HG02763 (cell line): ENCODE results near the gene TRH.

Experiments
- ATAC-seq: cut with Tn5 transposase; IDR thresholded peaks from one replicate; pipeline ENCODE4 v1.9.1; 2021; ENCODE audit warnings: mild to moderate bottlenecking, moderate library complexity; ENCODE audit not compliant: unreplicated experiment

The TRH gene, protein sequence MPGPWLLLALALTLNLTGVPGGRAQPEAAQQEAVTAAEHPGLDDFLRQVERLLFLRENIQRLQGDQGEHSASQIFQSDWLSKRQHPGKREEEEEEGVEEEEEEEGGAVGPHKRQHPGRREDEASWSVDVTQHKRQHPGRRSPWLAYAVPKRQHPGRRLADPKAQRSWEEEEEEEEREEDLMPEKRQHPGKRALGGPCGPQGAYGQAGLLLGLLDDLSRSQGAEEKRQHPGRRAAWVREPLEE

DNA sequence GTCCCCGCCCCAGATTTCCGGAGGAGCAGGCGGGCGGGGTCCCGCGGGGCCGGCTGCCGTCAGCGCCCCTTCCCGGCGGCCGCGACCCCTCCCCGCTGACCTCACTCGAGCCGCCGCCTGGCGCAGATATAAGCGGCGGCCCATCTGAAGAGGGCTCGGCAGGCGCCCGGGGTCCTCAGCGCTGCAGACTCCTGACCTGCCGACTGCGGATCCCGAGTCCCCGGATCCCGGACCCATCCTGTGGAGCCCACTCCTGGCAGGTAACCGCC, at the start of gene TRH:
TSS of gene TRH (plus strand) at position 157 of the 269 bp plus-strand sequence. CDS start 1,097 bp downstream, outside the sequence.
- ATAC-seq = no peak

DNA sequence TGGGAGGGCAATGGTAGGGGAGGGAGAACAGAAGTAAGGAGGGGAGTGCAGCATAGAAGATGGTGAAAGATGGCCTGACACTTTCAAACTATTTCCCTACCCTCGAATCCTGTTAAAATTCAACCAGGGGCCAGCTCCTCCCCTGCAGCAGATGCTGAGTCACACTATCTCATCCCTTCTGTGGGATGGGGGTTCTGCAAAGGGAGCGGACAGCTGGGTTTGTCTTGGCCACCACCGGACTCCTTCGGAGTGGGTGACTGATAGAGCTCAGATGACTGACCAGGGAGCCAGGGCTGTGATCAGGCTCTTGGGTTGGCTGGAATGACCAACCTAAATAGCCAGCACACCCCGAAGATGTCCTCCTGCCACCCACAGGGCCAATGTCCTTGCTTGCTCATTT, 47.4 kb upstream of the TRH start:
- no peak for ATAC-seq

DNA sequence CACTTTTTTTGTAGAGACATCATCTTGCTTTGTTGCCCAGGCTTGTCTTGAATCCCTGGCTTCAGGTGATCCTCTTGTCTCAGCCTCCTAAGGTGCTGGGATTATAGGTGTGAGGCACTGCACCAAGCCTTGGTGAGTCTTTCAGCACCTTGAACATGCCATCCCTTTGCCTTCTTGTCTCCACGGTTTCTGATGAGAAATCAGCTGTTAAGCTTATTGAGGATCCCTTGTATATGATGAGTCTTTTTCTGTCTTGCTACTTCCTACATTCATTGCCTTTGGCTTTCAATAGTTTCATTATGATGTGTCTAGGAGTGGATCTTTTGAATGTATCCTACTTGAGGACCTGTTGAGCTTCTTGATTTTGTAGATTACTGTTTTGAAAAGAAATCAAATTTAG, 45.1 kb upstream of the TRH start:
- no peak for ATAC-seq

DNA sequence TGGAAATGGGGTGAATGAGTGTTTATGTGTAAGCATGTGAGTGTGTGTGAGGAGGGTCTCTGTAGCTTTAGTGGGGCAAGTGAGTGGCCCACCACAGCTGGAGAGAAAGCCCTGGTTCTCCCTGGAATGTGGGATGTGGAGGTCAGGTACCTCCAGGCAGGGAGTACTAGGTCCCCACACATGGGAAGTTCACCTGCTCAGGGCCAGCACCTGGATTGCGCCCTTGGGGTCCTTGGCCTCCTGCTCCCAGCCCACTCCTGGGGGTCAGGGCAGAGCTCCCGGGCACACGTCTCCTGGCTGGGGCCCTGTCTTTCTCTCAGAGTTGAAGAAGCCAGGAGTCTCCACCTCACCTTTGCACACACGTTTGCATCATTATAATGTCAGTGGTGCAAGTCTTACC, 41.0 kb upstream of the TRH start:
- ATAC-seq = no peak

DNA sequence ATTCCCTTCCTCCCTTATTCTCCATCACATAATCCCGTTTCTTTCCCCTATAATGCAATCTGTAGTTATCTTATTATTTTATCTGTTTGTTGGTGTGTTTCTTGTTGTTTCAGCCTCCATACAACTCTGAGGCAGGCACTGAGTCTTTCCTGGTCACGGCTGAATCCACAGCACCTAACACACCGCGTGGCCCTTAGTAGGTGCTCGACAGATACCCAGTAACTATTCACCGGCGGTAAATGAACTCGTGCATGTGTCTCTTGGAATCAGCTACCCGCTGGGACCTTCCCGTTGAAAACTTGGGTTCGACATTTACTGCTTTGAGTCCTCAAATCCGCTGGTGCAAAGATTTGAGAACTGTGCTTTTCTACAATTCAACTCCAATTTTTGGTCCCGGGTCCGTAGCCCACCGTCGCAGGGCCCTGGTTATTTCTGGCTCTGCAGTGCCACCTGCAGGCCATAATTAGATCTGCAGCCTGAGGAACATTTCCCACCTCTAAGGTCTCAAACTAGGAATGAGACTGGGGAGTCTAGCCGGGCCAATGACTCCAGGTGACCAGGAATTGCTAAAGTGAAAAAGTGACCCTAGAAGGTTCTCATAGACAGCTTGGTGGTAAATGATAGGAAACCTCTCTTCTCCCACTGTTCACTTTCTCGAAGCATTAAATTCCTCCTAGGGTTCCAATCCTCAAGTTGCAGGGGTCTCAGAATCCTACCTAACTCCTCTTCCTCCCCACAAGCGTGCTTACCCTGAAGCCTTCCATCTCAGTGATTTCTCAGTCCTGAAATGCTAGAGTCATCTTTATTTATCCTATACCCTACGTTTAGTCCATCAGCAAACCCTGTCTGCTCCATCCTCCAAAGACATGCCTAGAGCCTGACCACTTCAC, 40.0 kb upstream of the TRH start:
- no peak for ATAC-seq

DNA sequence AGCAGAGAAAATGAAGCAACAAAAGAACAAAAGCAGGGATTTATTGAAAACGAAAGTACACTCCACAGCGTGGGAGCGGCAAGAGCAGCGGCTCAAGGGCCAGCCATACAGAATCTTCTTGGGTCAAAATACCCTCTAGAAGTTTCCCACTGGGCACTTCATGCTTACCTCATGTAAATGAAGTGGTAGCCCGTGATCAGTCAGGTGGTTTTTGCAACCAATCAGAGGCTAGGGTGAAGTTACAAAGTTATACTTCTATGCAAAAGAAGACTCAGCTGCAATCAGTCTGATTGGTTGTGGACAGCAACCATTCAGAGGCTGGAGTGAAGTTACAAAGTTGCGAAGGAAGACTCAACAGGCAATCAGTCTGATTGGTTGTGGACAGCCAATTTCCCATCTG, 37.8 kb upstream of the TRH start:
- ATAC-seq = no peak

DNA sequence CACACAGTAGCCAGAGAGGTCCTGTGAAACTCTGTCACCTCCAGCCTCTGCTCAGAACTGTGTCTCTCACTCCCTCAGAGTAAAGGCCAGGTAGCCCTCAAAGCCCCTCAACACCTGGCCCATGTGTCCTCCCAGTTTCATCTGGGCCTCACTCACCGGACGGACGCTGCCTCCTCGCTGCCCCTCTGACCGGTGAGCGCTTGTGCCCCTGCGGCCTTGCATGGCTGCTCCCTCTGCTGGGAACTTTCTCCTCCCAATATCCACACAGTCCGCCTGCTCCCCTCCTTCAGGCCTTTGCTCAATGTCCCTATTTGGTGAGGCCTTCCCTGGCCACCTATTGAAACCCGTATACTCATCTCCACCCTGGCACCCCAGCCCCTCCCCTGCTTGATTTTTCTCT, 36.8 kb upstream of the TRH start:
- no peak for ATAC-seq

DNA sequence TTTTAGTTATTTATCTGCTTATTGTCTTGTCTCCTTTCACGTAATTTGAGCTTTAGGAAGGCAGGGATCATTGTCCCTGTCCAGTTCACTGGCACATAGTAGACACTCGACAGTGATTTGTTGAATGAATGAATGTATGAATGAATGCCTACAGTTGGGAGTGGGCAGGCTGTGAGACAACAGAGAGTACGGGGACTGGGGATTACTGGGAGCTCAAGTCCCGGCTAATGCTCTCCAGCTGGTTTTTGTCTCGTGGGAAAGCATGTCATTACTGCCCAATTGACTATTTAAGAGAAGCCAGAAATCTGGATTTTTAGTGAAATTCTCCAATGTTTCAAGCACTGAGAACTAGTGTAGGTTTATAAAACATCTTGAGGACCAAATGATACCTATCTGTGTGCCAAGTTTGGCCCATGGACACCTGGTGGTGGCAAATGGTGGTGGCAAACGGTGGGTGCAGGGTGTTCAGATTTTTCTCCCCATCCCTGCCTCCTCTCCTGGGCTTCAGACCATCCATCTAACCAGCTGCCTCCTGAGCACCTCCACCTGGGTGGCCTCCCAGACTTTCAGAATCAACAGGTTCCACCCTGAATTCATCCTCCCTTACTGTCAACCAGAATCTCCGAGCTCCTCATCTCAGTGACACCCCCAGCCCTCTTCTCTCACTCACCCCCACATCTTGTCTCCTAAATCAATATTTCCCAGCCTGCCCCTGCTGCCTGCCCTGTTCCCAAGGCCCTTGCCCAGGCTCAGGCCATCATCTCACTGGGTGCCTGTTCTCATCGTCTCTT, 36.2 kb upstream of the TRH start:
- no peak for ATAC-seq

DNA sequence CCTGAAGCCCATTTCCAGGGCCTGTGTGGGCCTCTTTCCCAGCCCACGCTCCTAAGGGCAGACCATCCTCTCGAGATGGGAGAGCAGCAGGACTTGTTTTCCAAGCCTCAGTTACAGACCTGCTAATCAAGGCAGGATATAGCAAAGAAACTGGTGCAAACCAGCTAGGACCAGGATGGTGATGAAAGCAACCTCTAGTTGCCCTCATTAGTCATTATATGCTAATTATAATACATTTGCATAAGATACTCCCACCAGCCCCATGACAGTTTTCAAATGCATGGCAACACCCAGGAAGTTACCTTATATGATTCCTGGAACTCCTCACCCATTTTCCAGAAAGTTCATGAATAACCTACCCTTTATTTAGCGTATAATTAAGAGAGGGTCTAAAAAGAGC, 34.4 kb upstream of the TRH start:
- ATAC-seq = no peak

DNA sequence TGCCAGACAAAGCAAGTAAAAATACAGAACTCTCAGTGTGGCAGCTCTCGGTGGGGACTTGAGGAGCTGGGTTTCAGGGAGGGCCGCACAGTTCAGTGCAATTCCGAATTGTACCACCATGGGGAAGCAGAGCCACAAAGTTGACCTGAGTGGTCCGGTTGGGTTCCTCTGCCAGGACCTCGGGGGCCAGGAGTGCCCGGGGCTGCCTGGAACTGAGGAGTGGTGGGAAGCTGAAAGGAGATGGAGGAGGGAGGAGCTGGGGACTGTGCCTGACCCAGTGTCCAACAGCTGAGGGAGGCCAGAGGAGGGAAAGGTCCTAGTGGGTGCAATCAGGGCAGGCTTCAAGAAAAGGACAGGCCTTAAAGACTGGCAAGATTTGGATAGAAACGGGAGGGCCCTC, 32.2 kb upstream of the TRH start:
- no peak for ATAC-seq

DNA sequence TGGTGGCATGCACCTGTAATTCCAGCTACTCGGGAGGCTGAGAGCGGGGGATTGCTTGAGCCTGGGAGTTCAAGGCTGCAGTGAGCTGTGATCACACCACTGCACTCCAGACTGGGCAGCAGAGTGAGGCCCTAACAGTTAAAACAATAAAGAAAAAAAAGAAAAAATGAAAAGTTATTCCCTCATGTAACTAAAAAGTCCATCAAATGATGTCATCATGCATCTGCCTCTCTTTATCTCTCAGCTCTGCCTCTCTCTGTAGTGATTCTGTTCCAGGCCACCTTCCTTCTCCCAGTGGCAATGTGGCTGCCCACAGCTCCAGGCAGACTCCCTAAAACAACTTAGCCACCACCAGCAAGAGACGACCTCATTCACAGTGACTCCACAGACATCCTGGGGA, 31.5 kb upstream of the TRH start:
- ATAC-seq = no peak

DNA sequence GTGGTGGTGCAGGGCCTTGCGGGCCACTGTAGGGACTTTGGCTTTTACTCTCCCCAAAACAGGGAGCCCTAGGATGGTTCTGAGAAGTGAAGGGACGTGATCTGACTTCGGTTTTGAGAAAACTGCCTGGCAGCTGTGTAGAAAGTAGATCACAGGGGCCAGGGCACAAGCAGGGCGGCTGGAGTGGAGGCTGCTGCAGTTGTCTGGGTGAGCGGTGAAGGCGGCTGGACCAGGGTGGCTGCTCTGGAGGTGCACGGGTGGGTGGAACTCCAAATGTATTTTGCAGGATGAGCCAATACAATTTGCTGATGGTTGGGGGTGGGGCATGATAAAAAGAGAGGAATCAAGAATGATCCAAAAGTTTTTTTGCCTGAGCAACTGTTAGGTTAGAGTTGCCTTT, 29.8 kb upstream of the TRH start:
- no peak for ATAC-seq

DNA sequence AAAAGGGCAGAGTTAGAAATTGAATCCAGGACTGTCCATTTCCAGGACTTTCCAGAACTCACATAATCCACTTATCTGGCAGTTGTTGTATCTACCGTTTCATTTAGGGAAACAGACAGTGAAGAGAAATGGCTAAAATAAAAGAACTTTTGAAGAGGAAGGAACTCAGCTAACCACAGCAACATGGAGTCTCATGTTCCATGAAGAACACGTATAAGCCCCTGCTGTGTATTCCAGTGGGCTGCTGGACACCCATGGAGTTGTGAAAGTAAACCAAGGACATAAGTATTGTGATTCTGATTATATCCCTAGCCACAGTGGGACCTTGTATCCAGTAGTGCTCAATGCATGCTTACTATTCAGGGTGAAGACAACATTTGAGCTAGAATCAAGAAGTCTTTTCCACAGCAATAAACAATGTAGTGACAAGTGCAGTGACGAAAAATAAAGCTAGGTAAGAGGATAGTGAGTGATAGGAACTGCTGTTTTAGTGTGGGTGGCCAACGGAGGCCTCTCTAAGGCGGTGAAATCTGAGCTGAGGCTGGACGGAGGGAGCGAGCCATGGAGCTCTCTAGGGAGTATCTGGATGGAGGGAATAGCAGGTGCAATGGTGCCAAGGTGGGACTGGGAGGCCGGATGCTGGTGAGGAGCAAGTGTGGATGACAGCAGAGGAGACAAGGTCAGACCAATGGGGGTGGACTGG, 26.8 kb upstream of the TRH start:
- ATAC-seq = no peak

DNA sequence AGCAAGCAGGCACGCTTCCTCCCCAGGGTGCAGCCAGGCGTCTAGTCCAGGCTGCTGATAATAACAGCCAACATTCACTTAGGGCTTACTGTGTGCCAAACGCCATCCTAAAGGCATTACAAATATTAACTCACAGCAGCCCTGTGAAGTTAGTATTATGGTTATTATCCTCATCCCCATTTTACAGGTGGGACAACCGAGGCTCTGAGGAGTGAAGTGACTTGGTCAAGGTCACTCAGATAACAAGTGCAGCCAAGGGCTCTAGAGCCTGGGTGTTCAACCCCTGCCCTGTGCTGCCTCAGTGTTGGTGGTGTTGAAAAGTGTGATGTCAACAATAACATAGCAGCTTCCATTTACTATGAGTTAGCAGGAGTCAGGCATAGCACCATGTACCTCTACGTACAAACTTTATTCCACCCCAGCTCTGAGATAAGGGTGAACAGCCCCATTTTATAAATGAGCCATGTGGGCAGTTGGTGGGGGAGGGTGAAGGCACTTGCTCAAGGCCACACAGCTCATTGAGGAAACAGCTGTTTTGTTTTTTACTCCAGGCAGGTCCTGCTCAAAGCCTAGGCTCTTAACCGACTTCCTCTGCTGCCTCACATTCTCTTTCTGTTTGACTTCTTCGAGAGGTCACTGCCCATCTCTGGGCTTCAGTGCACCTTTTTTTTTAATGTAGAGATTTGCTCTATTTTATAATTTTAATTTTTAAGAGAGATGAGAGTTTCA, 24.0 kb upstream of the TRH start:
- ATAC-seq = no peak

DNA sequence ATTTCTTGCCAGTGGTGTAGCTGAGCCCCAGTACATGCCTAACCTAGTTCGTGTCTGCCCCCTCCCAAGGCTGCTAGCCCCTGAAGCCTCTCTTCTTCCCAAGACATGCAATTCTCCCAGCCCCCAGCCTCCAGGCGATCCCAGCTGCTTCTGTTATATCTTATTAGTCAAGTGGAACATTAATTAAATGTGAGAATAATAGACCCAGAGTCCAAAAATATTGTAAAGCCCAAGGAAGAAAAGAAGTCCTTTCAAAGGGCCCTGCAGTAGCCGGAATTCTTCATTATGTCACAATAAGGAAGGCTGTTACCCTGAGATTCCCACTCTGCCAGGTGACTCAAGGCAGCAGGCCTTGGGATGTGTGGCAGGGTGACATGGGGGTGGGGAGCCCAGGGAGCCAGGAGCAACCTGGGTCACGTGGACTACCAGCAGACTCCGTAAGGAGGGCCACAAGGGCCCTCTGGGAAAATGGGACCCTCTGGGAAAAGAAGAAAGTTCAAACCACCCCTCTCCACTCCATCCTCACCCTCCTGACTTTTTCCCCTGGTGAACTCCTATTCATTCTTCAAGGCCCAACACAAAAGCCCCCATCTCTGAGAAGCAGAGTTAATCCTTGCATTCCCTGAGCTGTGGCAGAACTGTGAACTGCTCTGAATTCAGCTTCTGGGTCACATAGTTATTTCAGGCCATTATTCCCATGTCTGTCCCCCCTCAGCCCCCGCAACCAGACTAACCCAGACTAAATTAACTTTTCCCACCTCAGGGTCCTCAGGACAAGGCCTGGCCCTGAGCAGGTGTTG, 21.8 kb upstream of the TRH start:
- no peak for ATAC-seq

DNA sequence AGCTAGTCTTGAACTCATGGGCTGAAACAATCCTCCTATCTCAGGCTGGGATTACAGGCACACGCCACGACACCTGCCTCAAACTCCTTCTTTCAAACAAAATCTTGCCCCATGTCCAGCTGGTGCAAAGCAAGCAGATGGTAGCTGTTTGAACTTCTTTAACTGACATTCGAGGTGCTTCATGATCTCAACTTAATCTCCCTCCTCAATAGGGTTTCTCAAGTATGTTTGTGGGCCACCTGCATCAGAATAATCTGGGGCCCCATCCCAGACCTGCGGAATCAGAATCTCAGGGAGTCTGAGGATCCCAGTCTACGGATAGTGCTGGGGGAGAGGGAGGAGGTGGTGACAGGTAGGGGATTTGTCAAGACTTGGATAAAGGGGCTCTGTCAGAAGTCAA, 20.9 kb upstream of the TRH start:
- no peak for ATAC-seq

DNA sequence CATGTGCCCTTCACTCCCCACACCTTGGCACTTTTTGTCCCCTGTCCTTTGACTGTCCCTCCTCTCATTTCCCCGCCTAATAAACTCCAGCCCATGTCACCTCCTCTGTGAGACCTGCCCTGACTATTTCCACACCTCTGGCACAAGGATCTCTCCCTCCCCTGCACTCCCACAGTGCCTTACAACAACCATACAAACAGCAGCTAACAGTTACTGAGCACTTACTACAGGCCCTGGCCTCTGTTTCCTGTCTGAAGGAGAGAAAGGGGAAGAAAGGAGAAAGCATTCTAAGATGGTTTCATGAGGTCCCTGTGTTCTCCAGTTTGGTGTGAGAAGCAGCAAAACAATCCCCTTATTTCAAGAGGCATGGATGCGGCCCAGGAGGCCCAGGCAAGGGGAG, 20.0 kb upstream of the TRH start:
- ATAC-seq = no peak

DNA sequence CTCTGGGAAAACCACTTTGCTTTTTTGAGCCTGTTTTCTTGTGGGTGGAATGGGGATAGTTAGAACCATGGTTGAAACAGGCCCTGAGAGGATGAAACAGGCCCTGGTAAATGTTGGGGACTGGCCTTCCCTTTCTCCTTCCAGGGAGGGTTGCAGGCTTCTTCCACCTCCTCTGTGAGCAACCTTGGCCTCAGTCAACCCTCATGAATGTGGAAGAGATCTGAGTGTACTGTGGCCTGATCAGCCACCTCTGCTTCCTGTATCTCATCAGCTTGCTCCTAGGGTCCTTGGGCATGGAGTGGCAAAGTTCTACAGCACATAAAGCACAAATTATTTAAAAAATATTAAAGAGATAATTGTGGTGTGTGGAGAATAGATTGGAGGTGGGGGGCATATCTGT, 17.6 kb upstream of the TRH start:
- no peak for ATAC-seq

DNA sequence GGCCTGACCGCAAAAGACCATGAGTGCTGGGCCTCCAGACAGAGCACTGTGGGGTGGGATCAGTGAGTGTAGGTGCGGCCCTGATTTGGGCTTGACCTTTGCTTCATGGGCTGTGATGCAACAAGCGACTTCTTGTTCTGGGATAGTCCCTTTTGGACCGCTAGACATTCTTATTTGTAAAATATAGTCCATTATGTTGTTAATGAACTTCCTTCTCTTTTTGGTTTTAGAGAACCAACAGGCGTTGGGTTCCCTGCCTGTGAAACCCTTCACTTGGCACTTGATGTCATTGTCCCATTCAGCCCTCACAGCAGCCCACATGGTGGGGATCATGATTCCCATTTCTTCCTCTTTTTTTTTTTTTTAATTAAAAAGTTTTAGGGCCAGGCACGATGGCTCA, 15.8 kb upstream of the TRH start:
- ATAC-seq = no peak

DNA sequence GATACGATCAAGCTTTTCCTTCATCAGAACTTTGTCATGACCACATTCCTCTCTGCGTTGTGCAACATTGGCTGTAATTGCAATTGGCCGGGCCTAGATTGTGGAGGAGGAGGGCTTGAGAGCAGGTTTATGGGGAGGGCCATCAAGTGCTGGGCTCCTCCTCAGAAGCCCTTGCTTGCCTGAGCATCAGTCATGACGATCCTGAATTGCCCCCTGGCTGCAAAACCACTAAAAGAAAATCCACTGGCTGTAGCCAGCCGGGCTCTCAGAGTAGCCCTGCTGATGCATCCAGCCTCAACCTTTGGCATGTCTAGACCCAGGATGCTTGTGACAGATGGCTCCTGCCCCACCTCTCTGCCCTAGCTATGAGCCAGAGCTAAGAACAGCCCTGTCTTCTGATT, 13.4 kb upstream of the TRH start:
- ATAC-seq = no peak
